Tongue (tissue), 3 donors: ENCODE measurements around the gene CYLD. TPM values are rescaled to one million over a fixed set of nuclear protein-coding genes. Genes with fewer than 3 reads are reported as not detected.

ENCODE experiments used
- DNase-seq: peaks from one replicate; pipeline ENCODE4 v3.0.0-alpha.2; 2015
- small RNA-seq: library from RNA; depleted of rRNA; stranded (forward); fragments of <200 nt; gene quantifications from one replicate; pipeline ENCODE3, GENCODE V24; 2014; ENCODE audit warnings: low replicate concordance
- total RNA-seq: library from RNA; depleted of rRNA; stranded (reverse); fragments of >200 nt; gene quantifications from one replicate; pipeline ENCODE4 v1.2.3, GENCODE V29; 2014

Gene CYLD
- total RNA-seq, 1 donor from 2014 or later, result 60.7 TPM

DNA sequence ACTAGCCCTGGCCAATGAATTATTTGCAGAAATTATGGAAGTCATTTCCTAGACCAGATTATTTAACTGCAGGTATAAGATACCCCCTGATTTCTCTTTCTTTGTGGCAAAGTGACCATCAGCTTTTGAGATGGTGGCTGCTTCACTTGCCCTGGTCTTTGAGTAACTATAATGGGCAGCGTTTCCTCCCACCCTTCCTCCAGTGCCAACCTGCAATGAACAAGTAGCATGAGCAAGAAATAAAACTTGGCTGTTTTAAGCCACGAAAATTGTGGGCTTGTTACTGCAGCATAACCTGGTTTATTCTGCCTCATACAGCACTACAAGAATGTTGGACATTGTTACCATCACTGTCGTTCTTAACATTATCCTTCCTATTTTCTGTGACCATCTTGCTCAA is 105.3 kb downstream of the CYLD start:
- DNase-seq, result no peak

DNA sequence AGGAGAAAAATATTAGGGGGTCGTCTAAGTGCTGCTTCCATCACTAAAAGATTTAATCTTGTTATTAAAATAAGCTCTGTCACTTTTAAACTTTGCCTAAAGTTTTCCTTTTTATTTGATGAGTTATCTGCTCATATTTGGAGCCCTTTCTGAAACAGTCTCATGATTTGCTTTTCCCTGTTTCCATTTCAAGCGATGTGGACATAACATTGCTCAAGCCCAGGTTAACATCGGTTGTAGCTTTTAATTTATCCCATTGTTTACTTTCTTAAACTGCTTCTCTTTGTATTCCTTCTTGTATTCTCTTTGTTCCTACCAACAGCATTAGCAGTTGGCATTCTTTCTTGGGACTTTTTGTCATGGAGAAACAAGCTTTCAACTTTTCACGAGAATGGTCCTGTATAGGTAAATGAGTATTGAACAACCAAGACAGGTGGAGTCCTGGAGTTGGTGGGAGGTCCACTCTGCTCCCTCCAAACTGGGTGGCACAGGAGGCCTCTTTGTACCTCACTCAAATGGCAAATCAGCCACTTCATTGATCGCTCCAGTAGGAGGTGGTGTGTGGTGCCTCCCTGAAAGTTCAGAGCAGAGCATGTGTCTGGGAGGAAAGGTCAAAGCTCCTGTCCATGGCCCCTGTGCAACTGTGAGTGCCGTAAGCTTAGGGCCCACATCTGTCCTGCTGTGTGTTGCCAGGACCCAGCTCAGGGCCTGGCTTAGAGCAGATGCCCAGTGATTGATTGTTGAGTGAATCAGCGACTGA is 107.0 kb downstream of the CYLD start:
- DNase-seq, result no peak

Small RNA genes within 50 kb of the gene (small RNA-seq; reads per million reads assigned to genes)
- gene MIR3181, result not detected

Other genes starting within 250 kb of the CYLD start
- 15.7 TPM for gene NKD1, start 193.7 kb upstream of the CYLD start, total RNA-seq
- gene SNX20, start 60.8 kb upstream of the CYLD start, total RNA-seq, result 0.41 TPM
- 2.5 TPM for gene NOD2, start 48.5 kb upstream of the CYLD start, total RNA-seq